ENCODE data around the gene NDUFAF8.

The NDUFAF8 gene

DNA sequence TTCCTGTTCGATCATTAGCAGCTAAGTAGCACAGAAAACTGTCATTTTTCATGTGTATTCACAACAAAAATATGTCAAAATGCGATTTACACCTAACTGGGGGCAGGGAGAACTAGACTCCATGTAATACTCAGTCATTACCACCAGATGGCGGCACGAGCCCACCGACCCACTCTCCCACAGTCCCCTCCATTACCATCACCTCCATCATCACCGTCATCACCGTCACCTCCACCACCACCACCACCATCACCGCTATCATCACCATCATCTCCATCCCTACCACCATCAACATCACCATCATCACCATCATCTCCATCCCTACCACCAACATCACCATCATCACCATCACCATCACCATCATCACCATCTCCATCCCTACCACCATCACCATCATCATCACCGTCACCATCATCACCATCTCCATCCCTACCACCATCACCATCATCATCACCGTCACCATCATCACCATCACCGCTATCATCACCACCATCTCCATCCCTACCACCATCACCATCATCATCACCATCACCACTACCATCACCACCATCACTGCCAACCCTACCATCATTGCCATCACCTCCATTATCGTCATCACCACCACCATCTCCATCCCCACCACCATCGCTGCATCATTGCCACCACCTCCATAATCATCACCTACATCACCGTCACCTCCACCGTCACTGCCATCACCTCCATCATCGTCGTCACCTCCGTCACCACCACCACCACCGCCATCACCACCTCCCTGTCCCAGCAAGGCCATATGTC is 14.4 kb downstream of the NDUFAF8 start:
- DNase-seq = peak; percentile 31

DNA sequence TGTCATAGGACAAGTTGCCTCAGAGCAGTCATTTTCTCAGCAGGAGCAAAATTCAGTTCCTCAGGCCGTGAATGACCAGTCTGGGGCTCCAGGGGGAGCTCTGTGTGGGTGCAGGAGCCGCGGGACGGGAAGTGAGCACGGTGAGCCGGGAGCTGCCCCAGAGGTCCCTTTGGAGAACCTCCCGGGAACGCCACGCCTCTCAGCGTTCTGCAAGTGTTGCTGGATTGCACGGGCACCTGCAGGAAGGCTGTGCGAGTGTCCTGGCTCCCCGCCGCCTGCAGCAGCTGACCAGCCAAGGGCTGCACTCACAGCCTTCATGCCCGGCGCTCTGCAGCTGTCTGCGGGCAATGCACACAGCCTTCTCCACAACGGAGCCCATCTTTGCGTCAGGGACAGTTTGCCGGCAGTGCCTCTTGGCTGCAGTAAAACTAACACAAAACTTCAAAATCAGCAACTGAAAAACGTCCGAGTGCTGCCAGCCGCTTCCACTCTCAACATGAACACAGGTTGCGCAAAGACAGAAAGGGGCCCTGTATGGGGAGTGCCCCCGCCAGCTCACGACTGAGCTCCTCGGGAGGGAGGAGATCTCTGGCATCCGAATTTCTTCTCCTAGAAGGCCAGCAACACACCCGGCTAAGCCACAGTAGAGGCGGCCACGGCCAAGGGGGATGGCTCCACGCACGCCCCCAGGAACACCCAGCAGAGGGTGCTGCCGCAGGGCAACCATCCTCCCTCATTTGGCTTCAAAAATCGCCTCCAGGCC is 16.0 kb downstream of the NDUFAF8 start:
- DNase-seq = no peak

DNA sequence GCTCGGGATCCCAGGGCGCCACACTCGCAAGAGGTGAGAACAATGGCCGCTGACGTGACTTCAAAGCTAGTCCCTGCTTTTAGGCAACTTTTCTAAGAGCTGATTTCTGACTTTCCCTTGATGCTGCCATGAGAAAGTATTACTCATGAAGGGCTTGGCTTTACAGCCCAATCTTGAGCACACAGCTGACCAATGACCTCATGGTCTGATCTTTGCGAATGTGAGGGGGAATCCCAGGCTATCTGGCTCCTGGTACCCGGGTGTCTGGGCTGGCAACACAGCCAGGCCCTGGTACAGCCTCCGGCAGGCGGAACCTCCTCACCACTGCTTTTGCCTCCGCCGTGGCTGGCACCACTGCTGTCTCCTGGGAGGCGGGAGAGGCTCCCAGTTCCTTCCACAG is 17.5 kb downstream of the NDUFAF8 start:
- no peak for DNase-seq

DNA sequence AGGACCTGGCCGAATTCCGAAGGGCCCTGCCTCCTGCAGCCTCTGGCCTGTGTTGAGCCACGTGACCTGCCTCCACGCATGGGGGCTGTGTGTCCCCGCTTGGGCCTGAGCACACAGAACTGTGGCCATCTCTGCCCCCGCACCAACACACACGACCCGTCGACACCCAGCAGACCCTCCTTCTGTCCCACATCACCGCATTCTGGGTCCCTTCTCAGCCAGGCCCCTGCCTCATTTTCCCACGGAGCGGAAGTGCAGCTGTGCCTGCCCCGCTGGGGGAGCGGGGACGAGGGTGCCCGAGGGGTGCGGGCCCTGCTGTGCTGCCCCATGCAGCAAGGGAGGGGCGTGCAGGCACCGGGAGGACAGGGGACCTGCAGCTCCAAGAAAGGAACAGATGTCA is 18.4 kb downstream of the NDUFAF8 start:
- no peak for DNase-seq

DNA sequence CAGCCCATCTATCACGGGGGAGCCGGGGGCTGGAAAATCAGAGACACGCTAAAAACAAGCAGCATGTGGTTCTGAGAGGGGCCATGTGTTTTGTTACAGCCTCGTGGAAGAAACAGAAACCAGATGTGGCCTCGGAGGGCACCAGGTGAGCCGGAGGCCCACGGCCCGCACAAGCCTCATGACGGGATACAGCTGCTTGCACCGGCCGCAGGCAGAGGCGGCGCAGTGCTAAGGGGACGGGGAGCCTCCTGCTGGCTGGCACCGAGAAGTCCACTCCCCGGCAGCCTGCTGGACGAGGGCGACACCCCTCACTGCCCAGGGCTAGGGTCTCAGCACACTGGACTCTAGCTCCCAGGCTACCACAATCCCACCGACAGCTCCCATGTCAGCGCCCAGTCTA is 19.2 kb downstream of the NDUFAF8 start:
- no peak for DNase-seq

DNA sequence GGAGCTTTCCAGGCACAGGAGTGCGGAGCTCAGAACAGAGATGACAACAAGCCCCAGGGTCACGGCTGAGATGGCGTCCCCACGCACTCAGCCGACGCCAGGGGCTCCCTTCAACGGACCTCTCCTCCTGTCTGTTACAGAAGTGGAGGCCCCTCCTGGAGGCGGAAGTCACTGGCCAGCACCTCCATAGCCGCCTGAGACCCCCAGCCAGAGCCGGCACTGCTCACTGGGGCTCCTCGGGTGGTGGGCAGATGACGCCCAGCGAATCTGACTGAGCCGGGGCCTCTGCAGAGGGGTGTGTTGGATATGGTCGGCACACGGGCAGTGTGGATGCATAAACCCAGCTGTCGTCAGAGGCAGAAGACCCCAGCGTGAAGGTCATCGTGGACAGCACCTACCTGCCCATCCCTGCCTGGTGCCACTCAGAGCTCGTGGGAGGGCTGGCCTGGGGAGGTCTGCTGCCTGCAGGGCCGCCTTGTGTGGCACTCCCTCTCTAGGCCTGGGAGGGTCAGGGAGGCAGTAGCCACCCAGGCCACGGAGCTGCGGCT is 20.0 kb downstream of the NDUFAF8 start:
- no peak for DNase-seq

DNA sequence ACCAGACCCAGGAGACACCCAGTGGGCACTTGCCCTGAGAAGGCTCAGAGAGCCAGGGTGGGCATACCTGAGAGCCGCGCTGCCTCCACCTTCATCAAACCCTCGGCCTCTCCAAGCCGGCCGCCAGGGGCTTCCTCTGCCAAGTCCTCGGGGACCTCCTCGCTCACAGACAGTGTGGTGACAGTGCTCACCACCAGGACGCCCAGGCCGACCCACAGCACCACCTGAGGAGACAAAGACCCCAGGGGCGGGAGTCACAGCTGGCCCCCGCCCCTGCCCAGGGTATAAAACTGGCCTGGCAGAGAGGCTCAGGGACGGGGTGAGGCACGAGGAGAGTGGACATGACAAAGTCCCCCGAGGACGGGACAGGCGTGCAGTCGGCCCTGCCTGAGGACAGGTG is 21.1 kb downstream of the NDUFAF8 start:
- DNase-seq = no peak

DNA sequence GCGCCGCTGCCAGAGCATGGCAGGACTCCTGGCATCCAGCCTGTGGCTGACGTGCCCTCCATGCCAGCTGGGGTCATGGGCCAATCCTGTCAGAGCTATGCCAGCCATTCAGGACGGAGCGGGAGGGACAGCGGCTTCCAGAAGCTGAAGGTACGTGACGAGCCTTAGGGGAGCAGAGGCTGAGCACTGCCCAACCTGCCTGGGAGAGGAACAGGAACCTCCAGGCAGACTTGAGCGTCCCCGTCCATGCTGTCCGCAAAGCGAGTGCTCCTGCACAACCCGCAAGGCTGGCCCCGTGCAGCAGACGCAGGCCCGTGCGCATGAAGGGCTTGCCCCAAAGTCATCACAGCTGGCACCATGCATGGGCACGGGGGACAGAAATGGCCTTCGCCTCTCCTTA is 21.5 kb downstream of the NDUFAF8 start:
- DNase-seq = no peak

DNA sequence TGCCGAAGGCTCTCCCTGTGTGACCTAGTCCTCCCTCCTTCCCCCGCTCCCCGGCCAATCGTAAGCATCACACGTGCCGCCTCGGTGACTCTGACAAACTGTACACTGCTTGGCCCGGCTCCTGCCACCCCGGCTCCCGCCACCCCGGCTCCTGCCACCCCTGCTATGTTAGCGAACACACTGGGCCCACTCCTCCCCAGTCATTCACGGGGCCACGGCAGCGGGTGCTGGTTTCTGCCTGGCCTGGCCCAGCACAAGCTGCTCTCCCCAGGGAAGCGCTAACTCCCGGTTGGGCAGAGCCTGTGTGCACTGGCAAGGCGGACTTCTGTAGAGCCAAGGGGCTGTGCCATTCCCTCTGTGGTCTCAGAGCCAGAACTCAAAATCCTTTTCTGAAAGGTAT is 22.0 kb downstream of the NDUFAF8 start:
- DNase-seq = no peak

DNA sequence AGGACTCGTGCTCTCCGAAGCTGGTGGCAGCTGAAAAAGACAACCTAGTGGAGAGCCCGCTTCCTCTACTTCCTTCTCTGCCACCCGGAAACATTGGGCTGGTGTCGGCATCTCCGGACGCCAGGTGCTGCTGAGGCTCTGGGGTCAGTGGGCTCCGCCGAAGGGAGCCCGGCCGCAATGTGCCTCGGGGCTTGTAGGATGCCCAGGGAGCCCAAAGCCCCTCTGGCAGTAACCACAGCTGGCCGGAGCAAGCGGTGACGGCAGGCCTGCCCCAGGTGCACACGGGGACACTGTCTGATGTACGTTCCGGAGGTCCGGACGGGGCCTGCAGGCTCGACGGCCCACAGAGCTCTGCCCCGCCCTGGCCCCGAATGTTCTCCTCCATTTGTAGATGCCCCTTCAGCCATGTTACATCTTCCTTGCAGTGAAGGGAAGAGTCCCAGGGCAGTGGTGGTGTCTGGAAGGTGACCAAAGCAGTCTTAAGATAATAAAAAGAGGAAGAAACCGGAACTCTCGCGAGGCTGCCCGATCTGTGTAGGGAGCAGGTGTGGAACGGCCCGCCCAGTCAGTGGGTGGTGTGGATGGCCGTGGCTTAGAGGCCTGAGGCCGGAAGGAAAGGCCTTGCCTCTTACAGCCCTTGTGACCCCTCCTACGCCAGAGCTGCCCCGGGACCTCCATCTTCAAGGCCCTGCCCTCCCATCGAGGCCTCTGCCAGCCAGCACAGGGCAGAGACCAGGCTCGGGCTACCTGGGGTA is 22.6 kb downstream of the NDUFAF8 start:
- DNase-seq = no peak

DNA sequence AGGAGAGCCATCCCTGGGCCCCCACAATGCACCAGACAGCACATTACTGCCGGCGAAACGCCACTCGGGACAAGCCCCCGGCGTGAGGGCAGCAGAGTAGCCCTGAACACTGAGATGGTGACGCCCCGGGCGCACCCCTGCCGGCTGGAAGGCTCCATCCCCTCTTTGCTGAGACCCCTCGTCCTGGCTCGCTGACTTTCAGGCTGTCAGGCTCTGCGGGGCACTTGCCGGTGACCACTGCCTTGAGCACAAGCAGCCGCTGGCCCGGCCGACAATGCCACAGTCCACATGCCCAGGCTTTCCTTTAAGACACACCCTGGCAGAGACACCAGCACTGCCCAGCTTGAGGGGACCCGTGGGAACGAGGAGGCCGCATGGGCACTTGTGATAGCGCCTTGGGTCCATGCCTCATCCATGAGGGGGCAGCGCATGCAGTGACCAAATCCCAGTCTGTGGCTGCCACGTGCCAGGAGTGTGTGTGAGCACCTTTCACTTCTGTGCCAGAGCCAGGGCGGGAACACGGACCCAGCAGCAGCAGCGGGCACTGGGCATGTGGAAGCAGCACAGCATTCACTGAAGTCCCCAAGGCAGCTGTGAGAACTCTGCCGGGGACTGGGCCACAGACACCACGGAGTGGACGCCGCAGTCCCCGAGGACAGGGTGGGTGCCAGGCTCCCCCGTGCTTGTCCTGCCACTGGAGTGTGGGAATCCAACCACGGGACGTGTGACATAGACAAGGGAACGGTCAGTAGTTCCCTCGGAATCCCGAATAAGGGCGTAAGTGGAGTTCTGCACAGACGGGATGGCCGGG is 24.5 kb downstream of the NDUFAF8 start:
- no peak for DNase-seq

DNA sequence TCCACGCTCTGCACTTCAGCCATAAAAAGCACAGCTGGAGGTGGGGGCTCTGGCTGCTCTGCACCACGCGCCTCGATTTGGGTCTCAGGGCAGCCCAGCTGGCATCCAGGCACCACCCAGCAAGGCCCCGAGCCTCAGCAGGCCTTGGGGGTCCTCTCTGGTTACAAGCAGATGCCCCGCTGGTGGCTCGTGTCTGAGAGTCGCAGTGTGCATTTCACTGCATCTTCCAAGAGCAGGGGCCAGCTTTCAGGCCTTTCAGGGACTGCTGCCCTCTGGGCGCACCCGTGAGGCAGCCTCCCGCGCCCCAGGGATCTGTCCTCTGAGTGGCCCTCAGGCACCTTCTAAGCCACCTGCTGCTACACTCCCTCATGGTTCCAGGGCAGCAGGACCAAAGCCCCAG is 25.5 kb downstream of the NDUFAF8 start:
- DNase-seq = no peak

DNA sequence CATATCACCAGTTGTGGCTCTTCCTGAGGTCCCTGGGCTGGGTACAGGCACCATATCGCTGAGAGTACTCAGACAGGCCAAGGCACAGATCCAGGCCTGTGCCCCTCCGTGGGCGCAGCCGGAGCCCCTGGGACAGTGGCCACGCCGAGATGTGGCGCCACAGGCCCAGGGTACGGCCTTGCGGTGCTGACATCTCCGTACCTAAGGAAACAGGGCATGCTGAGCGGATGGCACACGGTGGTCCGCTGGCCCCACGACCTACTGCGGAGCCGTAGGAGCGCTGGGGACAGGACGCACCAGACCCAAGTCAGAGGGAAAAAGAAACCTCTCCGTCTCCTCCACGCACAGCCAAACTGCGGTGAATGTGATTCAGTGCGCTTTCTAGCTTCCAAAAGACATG is 26.5 kb downstream of the NDUFAF8 start:
- no peak for DNase-seq

DNA sequence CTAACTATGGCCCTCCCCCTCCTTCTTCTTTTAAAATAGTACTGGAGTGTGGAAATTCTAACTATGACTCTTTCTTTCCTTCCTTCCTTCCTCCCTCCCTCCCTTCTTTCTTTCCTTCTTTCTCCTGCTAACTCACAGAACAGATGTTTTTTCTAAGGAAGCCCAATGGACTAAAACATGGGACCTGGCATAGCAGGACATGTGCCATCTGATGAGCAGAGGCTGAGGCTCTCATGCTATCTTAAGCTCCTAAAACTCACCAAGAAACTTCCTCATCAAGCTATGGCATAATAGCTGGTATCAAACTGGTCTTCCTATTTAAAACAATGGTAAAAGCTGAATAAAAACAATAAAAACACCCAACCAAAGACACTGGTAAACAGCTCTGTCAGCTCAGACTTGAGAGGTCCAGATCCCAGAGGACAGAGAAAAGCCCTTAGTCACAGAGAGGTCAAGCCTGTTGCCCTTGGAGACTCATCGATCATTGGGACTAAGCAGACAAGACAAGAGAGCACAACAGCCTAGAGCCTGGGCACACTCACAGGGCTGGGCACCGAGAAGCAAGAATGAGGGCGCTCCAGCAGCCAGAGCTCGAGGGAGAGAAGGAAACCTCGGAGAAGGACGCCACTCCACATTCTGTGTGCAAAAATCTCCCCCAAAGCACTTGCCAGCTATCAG is 28.4 kb downstream of the NDUFAF8 start:
- no peak for DNase-seq

DNA sequence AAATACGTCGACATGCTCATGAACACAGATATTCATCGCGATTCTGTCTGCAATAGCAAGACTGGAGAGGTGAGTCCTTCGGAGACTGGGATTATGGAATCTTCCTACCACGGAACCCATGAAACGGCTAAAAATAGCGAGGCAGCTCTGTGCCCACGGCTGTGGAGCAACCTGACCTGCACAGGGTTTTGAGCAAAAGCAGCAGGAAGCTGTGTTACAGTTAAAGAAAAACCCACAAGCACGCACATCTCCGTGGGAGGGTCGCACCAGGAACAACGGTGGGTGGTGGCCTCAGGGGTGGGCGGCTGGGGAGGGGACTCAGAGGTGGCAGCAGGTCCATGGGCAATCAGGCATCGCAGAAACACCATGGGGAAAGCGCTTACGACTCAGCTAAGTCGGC is 31.2 kb downstream of the NDUFAF8 start:
- no peak for DNase-seq

DNA sequence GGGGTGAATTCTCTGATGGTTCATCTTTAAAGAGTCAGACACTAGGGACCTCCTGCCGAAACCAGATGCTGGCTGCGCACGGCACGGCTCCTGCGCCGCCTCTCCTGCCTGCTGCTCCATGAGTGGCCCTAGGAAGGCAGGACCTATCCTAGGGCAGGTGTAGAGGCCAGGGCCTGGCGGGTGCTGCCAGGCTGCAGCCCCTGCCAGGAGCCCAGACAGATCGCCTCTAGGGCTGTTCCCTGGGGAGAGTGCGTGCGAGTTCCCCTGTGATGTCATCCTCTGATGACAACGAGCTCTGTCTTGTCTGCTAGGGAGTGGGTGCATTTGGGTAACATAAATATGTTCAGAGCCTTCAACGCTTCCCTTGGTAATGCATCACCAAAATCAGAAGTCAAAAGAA is 32.1 kb downstream of the NDUFAF8 start:
- DNase-seq = peak; percentile 86

DNA sequence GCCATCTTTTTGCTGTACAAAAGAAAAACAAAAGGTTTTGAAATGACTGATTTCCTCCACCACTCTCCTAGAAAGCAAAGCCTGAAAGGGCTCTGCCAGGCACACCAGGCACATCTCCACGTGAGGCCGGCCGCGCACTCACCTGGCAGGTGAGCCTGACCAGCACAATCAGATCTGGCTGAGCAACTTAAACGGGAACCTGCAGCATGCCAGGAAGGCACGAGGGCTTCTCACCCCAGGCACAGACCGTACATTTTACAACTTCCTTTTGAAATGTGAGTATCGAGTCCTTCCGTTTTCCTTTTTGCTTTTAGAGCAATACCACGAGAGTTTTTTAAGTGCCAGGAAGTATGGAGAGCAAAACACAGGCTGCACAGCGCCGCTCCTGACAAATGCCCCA is 33.5 kb downstream of the NDUFAF8 start:
- DNase-seq = no peak

DNA sequence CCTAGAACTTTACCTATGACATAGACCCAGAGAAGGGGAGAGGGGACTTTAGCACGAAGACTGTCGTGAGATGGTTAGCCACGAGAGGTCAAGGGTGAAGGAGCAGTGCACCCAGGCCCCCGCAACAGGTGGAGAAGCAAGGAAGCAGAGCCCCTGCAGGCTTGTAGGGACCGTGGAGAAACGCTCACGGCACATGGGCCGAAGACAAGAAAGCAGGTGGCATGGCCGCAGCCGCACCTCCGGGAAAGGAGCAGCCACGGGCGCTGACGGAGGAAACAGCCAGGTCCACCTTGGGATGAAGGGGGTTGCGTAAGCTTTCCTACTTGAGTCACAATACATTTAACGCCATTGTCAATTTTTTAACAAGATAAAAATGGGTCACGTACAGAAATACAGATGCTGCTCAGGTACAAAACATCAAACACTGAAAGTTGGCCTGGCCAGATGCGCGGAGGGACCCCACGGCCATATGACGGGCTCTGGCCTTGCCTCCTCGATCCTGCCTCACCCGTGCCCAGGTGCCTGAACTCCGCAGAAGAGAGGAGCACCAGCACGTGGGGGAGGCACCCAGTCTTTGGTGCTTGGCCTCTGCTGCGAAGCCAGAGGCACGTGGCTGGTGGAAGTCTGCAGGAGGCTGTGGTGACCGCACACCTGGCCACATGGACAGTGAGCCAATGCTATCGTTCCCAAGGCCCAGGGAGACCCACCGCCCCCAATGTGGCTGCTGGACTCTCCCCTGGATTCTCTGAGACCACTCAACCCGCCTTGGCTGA is 34.8 kb downstream of the NDUFAF8 start:
- DNase-seq = no peak

DNA sequence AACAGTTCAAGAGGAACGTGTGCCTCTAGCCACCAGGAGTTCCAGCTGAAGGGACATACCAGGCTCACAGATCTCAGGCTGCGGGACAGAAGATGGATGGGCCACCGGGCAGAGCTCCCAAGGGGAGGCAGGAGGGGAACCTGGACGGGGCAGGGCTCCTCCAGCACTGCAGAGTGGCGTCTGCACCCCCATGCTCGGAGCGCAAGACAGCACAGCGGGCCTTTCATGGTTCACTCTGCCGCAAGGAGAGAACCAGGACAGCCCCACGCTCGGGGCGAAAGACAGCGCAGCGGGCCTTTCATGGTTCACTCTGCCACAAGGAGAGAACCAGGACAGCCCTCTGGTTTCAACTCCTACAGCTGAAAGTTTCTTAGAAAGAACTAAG is 35.3 kb downstream of the NDUFAF8 start:
- DNase-seq = no peak

DNA sequence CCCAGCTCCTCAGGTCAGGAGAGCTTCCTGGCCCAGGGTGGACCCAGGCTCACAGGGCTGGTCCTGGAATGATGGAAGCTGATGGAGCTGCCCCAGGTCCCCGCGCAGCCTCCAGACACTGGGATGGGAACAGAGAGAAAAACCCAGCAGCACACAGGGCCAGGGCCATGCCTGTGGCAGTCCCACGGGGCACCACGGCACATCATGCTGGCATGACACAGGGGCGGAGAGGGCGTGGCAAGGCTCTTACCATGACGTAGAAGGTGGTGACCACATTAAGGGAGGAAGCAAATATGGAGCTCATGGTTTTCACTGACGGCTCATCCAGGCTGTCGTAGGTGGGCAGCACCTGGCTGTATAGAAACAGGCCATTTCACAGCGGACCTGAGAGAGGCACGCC is 37.7 kb downstream of the NDUFAF8 start:
- DNase-seq = no peak

DNA sequence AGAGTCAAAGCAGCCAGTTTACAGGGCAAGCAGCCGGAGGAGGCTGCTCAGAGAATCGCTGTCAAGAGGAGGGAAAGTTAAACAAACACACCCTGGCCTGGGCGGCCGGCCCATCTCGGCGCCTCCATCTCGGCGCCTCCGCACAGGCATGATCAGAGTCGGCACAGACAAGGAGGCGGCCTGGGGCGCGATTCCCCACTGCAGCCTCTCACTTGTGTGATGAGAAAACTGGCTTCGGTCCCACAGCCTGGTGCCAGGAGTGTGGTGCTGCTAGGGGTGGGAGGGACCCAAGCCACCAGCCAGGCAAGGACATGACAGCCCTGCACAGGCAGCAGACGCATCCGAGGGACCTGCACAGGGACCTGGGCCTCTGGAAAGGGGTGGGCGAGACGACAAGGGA is 38.3 kb downstream of the NDUFAF8 start:
- DNase-seq = peak; percentile 51
